ENCODE data around the gene HNF1A. TPM values are rescaled to one million over a fixed set of nuclear protein-coding genes. Genes with fewer than 3 reads are reported as not detected.

HNF1A gene
- total and polyA plus RNA-seq, 7 donors, result under 0.01 to 13.2 (median 6.1) TPM; not detected in 1

DNA sequence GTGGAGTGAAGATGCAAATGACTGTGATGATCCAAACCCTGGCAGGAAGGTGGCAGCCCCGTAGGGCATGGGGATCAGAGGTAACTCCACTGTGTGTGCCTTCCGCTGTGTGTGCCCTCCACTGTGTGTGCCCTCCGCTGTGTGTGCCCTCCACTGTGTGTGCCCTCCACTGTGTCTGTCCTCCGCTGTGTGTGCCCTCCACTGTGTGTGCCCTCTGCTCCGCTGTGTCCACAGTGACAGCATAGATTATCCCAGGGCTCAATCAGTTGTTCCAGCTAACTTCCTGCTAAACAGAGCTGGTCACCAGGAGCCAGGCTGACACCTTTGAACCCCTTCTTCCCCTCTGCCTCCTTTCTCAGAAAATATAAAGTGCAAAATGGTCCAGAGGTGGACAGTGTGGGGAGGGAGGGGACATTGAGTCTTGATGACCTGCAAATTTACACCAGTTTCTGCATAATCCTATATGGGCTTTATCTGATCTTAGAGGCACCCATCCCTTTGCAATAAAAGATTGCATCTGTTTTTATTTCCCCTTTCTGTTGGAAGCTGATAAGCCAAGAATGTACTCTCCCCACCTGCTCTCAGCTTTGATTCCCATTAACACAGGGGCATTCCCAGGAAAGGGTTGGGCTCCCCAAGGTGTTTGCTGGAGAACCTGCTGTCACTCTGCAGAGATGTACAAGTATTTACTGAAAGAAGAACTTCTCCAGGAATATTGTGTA is 21.6 kb upstream of the HNF1A start:
- intact Hi-C loops (cut with DNase I), result no loop called here
- Histone ChIP-seq H3K36me3 (no peaks in the 10 kb centered on the region), H3K27me3 (no peaks in the 10 kb centered on the region), H3K4me3 (no peak overlapping the region), H3K4me1 (no peaks in the 10 kb centered on the region), H3K27ac (no peak overlapping the region), H3K9me3 (no peaks in the 10 kb centered on the region)
- TF ChIP-seq EP300 (IDR thresholded peaks at IDR 0.05) (no peak), POLR2AphosphoS5 (IDR thresholded peaks at IDR 0.05) (no peak), POLR2A (IDR thresholded peaks at IDR 0.05) (no peak)
- TF ChIP-seq, protein P1, sequence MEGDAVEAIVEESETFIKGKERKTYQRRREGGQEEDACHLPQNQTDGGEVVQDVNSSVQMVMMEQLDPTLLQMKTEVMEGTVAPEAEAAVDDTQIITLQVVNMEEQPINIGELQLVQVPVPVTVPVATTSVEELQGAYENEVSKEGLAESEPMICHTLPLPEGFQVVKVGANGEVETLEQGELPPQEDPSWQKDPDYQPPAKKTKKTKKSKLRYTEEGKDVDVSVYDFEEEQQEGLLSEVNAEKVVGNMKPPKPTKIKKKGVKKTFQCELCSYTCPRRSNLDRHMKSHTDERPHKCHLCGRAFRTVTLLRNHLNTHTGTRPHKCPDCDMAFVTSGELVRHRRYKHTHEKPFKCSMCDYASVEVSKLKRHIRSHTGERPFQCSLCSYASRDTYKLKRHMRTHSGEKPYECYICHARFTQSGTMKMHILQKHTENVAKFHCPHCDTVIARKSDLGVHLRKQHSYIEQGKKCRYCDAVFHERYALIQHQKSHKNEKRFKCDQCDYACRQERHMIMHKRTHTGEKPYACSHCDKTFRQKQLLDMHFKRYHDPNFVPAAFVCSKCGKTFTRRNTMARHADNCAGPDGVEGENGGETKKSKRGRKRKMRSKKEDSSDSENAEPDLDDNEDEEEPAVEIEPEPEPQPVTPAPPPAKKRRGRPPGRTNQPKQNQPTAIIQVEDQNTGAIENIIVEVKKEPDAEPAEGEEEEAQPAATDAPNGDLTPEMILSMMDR (IDR thresholded peaks at IDR 0.05), result no peak
- WGBS, 2 donors, result 22 to 64% methylated on average over 5 of the region's 5 CpGs
- no peak for DNase-seq

DNA sequence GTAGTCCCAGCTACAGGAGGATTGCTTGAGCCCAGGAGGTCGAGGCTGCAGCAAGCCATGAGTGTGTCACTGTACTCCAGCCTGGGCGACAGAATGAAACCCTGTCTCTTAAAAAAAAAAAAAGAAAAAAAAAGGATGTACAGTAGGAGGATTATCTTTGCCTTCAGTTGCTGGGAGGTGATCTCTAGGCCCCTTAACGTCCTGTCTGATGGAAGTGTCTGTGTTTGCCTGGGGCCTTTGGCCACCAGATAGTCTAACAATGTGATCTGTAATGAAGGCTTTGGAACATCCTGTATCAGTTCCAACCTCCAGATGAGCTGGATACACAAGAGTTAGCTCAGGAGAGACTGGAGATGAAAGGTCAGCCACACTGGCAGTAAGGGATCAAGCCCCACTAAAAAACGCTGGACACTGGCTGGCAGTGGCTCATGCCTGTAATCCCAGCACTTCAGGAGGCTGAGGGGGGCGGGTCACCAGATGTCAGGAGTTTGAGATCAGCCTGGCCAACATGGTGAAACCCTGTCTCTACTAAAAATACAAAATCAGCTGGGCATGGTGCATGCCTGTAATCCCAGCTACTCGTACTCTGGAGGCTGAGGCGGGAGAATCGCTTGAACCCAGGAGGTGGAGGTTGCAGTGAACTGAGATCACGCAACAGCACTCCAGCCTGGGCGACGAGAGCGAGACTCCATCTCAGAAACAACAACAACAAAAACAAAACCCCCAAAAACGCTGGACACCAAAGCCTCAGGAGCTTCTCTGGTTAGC is 19.0 kb upstream of the HNF1A start:
- intact Hi-C loops (cut with DNase I), result no loop called here
- Histone ChIP-seq H3K9me3 (no peaks in the 10 kb centered on the region), H3K4me1 (no peaks in the 10 kb centered on the region), H3K27me3 (no peaks in the 10 kb centered on the region), H3K27ac (no peak overlapping the region), H3K36me3 (no peaks in the 10 kb centered on the region), H3K4me3 (no peak overlapping the region)
- WGBS, 2 donors, result 16 to 65% methylated on average over 13 of the region's 13 CpGs
- DNase-seq, result no peak
- TF ChIP-seq POLR2A (IDR thresholded peaks at IDR 0.05) (no peak), POLR2AphosphoS5 (IDR thresholded peaks at IDR 0.05) (no peak), EP300 (IDR thresholded peaks at IDR 0.05) (no peak)
- TF ChIP-seq, protein P1 (IDR thresholded peaks at IDR 0.05), result no peak

DNA sequence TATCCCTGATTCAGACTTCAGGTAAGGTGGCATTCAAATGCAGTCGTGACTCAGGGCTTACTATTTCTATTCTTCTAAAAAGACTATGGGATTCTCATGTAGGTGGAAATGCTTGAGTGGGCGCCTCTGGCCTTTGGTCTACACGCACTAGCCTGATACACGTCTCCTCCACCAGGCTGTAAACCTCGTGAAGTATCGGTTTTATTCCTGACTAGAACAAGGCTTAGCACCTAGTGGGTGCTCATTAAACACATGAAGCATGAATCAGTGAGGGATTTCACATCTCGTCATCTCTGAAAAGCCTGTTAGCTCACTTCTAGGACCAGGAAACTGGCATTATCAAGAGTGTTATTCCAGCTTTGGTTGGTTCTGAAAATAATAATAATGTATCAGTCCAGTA is 17.7 kb upstream of the HNF1A start:
- intact Hi-C loops (cut with DNase I), result no loop called here
- no peak for TF ChIP-seq EP300 (IDR thresholded peaks at IDR 0.05)
- TF ChIP-seq POLR2AphosphoS5 (IDR thresholded peaks at IDR 0.05), result no peak
- TF ChIP-seq, protein P1 (IDR thresholded peaks at IDR 0.05), result no peak
- TF ChIP-seq POLR2A (IDR thresholded peaks at IDR 0.05), result no peak
- H3K4me3 ChIP-seq, result no peak overlapping the region

DNA sequence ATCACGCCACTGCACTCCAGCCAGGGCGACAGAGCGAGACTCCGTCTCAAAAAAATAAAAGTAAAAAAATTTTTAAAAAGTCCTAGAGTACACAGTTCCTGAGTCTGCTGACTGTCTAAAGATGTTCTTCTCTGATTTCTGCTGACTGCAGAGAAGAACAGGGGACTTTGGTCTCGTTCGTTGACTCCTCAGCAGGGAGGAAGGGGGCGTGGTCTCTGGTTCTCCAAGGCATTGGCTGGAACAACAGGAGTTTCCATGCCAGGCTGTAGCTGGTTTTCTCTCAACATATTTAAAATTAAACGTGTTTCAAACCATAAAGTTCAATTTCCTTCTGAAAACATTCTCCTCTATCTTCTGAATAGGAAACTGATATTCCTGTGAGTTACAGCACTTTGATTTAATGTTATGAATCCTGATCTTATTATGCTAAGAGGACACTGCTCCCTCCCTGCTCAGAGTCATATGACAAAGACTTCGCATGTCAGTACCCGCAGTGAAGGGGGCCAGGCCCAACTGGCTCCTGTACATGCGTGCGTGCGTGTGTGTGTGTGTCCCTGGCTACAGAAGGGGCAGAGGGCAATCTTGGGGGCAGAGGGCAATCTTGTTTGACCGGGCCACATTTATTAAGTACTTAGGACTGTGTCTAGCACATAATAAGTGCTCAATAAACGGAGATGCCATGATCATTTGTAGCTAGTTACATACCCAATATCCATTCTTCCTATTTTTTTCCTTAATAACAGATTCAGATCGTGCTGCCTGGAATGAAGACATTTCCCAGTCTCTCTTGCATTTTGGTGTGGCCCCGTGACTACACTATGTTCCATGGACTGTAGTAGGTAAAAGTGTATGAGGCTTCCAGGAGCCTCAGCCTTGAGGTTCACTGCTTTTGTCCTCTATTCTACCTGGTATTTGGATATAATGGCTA is 16.5 kb upstream of the HNF1A start:
- Histone ChIP-seq H3K4me3 (no peak overlapping the region), H3K27ac (no peak overlapping the region), H3K9me3 (no peaks in the 10 kb centered on the region), H3K27me3 (no peaks in the 10 kb centered on the region), H3K36me3 (no peaks in the 10 kb centered on the region), H3K4me1 (no peaks in the 10 kb centered on the region)
- DNase-seq, result no peak
- TF ChIP-seq POLR2A (IDR thresholded peaks at IDR 0.05), result no peak
- TF ChIP-seq EP300 (IDR thresholded peaks at IDR 0.05), result no peak
- TF ChIP-seq, protein P1 (IDR thresholded peaks at IDR 0.05), result no peak
- WGBS, 2 donors, result 22 to 66% methylated on average over 17 of the region's 17 CpGs
- intact Hi-C loops (cut with DNase I), result no loop called here

More for the DNA sequence above, 17.7 kb upstream of the HNF1A start:
- Histone ChIP-seq H3K9me3 (no peaks in the 10 kb centered on the region), H3K27me3 (no peaks in the 10 kb centered on the region), H3K4me1 (no peaks in the 10 kb centered on the region), H3K36me3 (no peaks in the 10 kb centered on the region), H3K27ac (no peak overlapping the region)
- no peak for DNase-seq
- WGBS, 2 donors, result 22 to 63% methylated on average over 7 of the region's 7 CpGs
